HG02943 (cell line): ENCODE data around the gene BPIFA3.
"Not testable (repeated sequence)": the region's sequence is repeated elsewhere in the genome, so short reads cannot be mapped to it uniquely, and the experiment has no call there.

ENCODE experiments used
- ATAC-seq: cut with Tn5 transposase; IDR thresholded peaks from one replicate; pipeline ENCODE4 v1.9.1; 2021; ENCODE audit warnings: mild to moderate bottlenecking, low read depth, moderate library complexity; ENCODE audit not compliant: unreplicated experiment

The BPIFA3 gene

GRCh38 chr20:33217052-33217451 lies at the start of gene BPIFA3:
BPIFA3 (plus strand) TSS chr20:33217352; CDS start chr20:33217537, 185 bp downstream.
- no peak for ATAC-seq

- no peak for ATAC-seq
These were observed 49.3 kb upstream of the BPIFA3 start, which contains the start of gene BPIFA2 for GRCh38 chr20:33167859-33168258. BPIFA2 (plus strand) TSS chr20:33168159; CDS start chr20:33169146, 987 bp downstream.

GRCh38 chr20:33169176-33169794 lies 47.9 kb upstream of the BPIFA3 start:
- ATAC-seq = no peak

GRCh38 chr20:33172781-33173180 lies 44.4 kb upstream of the BPIFA3 start:
- ATAC-seq = no peak

GRCh38 chr20:33175123-33175522 lies 42.0 kb upstream of the BPIFA3 start:
- ATAC-seq = no peak

GRCh38 chr20:33176101-33176500 lies 41.1 kb upstream of the BPIFA3 start:
- ATAC-seq = no peak

GRCh38 chr20:33177866-33178265 lies 39.3 kb upstream of the BPIFA3 start:
- no peak for ATAC-seq

GRCh38 chr20:33178726-33179125 lies 38.4 kb upstream of the BPIFA3 start:
- no peak for ATAC-seq

GRCh38 chr20:33180169-33180568 lies 37.0 kb upstream of the BPIFA3 start:
- ATAC-seq = no peak

- no peak for ATAC-seq
These were observed 35.6 kb upstream of the BPIFA3 start for GRCh38 chr20:33181482-33182093.

GRCh38 chr20:33183312-33183711 lies 33.8 kb upstream of the BPIFA3 start:
- ATAC-seq = no peak

- not testable (repeated sequence) for ATAC-seq
These were observed 32.0 kb upstream of the BPIFA3 start for GRCh38 chr20:33185031-33185590.

- ATAC-seq = no peak
These were observed 29.7 kb upstream of the BPIFA3 start for GRCh38 chr20:33187491-33187890.

GRCh38 chr20:33188421-33188820 lies 28.7 kb upstream of the BPIFA3 start:
- ATAC-seq = no peak

- ATAC-seq = no peak
These were observed 25.7 kb upstream of the BPIFA3 start for GRCh38 chr20:33191484-33191883.

GRCh38 chr20:33191955-33192354 lies 25.2 kb upstream of the BPIFA3 start:
- no peak for ATAC-seq

GRCh38 chr20:33192912-33193501 lies 24.1 kb upstream of the BPIFA3 start:
- no peak for ATAC-seq

- no peak for ATAC-seq
These were observed 18.1 kb upstream of the BPIFA3 start for GRCh38 chr20:33199026-33199425.

GRCh38 chr20:33202451-33202850 lies 14.7 kb upstream of the BPIFA3 start:
- no peak for ATAC-seq

GRCh38 chr20:33203444-33203843 lies 13.7 kb upstream of the BPIFA3 start:
- no peak for ATAC-seq

- ATAC-seq = no peak
These were observed 7.4 kb upstream of the BPIFA3 start for GRCh38 chr20:33209789-33210188.

- no peak for ATAC-seq
These were observed 6.8 kb upstream of the BPIFA3 start for GRCh38 chr20:33210371-33210770.
